OCI-LY1 (cell line): ENCODE measurements around the gene BMPR1B.

Experiments
- H2AFZ ChIP-seq: fragments of 200-600 bp; sonication (generic), shearing (Covaris generic); 2 replicates; pipeline ENCODE4 v1.6.0; 2014; ENCODE audit warnings: antibody characterized with exemption, mild to moderate bottlenecking, low read length
- H3F3A ChIP-seq: fragments of 200-600 bp; sonication (generic), shearing (Covaris generic); 2 replicates; pipeline ENCODE4 v1.6.0; 2014; ENCODE audit warnings: mild to moderate bottlenecking, antibody characterized with exemption, low read length, moderate library complexity; ENCODE audit not compliant: insufficient read depth
- H3K27ac ChIP-seq: fragments of 200-600 bp; sonication (generic); 2 replicates; pipeline ENCODE4 v1.5.1; 2014; ENCODE audit warnings: low read length, mixed run types, mild to moderate bottlenecking, low read depth; ENCODE audit not compliant: poor library complexity, severe bottlenecking
- H3K27me3 ChIP-seq: fragments of 200-600 bp; sonication (generic); 2 replicates; pipeline ENCODE4 v1.6.0; 2014; ENCODE audit warnings: antibody characterized with exemption, mild to moderate bottlenecking, low read length, moderate library complexity; ENCODE audit not compliant: insufficient read depth
- H3K36me3 ChIP-seq: fragments of 200-600 bp; sonication (generic); 2 replicates; pipeline ENCODE4 v1.6.1; 2014; ENCODE audit warnings: mild to moderate bottlenecking, antibody characterized with exemption, low read length, moderate library complexity, mixed read lengths; ENCODE audit not compliant: insufficient read depth
- H3K4me1 ChIP-seq: fragments of 200-600 bp; sonication (generic); 2 replicates; pipeline ENCODE4 v1.5.1; 2014; ENCODE audit warnings: mild to moderate bottlenecking, low read length, moderate library complexity; ENCODE audit not compliant: insufficient read depth, severe bottlenecking
- H3K4me2 ChIP-seq: fragments of 200-600 bp; sonication (generic), shearing (Covaris generic); 2 replicates; pipeline ENCODE4 v1.6.1; 2014; ENCODE audit warnings: low read length
- H3K4me3 ChIP-seq: fragments of 200-600 bp; sonication (generic); 2 replicates; pipeline ENCODE4 v1.5.1; 2014; ENCODE audit warnings: low read length, low read depth, mild to moderate bottlenecking, mixed read lengths; ENCODE audit not compliant: poor library complexity, severe bottlenecking
- H3K79me2 ChIP-seq: fragments of 200-600 bp; shearing (Covaris generic); 2 replicates; pipeline ENCODE4 v1.6.1; 2016; ENCODE audit warnings: mixed run types, low read length, mixed read lengths; ENCODE audit not compliant: insufficient read depth
- H3K9ac ChIP-seq: fragments of 200-600 bp; sonication (generic), shearing (Covaris generic); 2 replicates; pipeline ENCODE4 v1.6.1; 2014; ENCODE audit warnings: mild to moderate bottlenecking, low read length, mixed read lengths
- H3K9me2 ChIP-seq: fragments of 200-600 bp; sonication (generic), shearing (Covaris generic); 2 replicates; pipeline ENCODE4 v1.6.1; 2014; ENCODE audit warnings: low read depth, mild to moderate bottlenecking, low read length, mixed read lengths
- H3K9me3 ChIP-seq: fragments of 200-600 bp; shearing (Covaris generic); 2 replicates; pipeline ENCODE4 v1.6.1; 2014; ENCODE audit warnings: low read length, mixed read lengths
- H4K20me1 ChIP-seq: fragments of 200-600 bp; sonication (generic), shearing (Covaris generic); 2 replicates; pipeline ENCODE4 v1.6.0; 2016; ENCODE audit warnings: mild to moderate bottlenecking, low read length; ENCODE audit not compliant: insufficient read depth
- CTCF ChIP-seq: fragments of 200-600 bp; sonication (generic), shearing (Covaris generic); IDR thresholded peaks from 2 replicates; pipeline ENCODE4 v1.5.1; 2017; ENCODE audit warnings: mild to moderate bottlenecking, antibody characterized with exemption, low read length, moderate library complexity, mixed read lengths
- EZH2 ChIP-seq: fragments of 200-600 bp; sonication (generic), shearing (Covaris generic); IDR thresholded peaks from 2 replicates; pipeline ENCODE4 v1.8.0; 2017; ENCODE audit warnings: borderline replicate concordance, mixed run types, mild to moderate bottlenecking, antibody characterized with exemption, low read length, moderate library complexity, mixed read lengths

BMPR1B gene

GRCh38 chr4:95159384-95159783 is 401.6 kb downstream of the BMPR1B start:
- Histone ChIP-seq H2AFZ (no peak overlapping the region), H3K27ac (no peak overlapping the region), H3K4me3 (no peak overlapping the region), H3F3A (no peaks in the 10 kb centered on the region), H3K27me3 (no peaks in the 10 kb centered on the region), H3K4me1 (no peaks in the 10 kb centered on the region), H3K79me2 (no peaks in the 10 kb centered on the region), H3K36me3 (no peaks in the 10 kb centered on the region), H3K9ac (no peak overlapping the region), H3K9me3 (no peaks in the 10 kb centered on the region), H3K4me2 (no peak overlapping the region), H4K20me1 (no peaks in the 10 kb centered on the region), H3K9me2 (no peaks in the 10 kb centered on the region)
- no peak for TF ChIP-seq EZH2
- TF ChIP-seq CTCF, result no peak

- Histone ChIP-seq H3K4me2 (no peak overlapping the region), H3K9ac (no peak overlapping the region), H3F3A (no peaks in the 10 kb centered on the region), H3K36me3 (no peaks in the 10 kb centered on the region), H3K79me2 (no peaks in the 10 kb centered on the region), H3K27ac (no peak overlapping the region), H3K9me2 (no peaks in the 10 kb centered on the region), H2AFZ (no peak overlapping the region), H3K4me1 (no peaks in the 10 kb centered on the region), H3K27me3 (no peaks in the 10 kb centered on the region), H3K9me3 (no peaks in the 10 kb centered on the region), H3K4me3 (no peak overlapping the region), H4K20me1 (no peaks in the 10 kb centered on the region)
- no peak for TF ChIP-seq CTCF
- no peak for TF ChIP-seq EZH2
These were observed 404.2 kb downstream of the BMPR1B start for GRCh38 chr4:95161781-95162469.

GRCh38 chr4:95162867-95163266 is 405.1 kb downstream of the BMPR1B start:
- no peaks in the 10 kb centered on the region for H3K4me1 ChIP-seq
- no peaks in the 10 kb centered on the region for H4K20me1 ChIP-seq
- no peak overlapping the region for H2AFZ ChIP-seq
- H3K27me3 ChIP-seq, result no peaks in the 10 kb centered on the region
- no peaks in the 10 kb centered on the region for H3K9me3 ChIP-seq
- TF ChIP-seq CTCF, result no peak
- TF ChIP-seq EZH2, result no peak
- no peak overlapping the region for H3K4me2 ChIP-seq
- H3K27ac ChIP-seq, result no peak overlapping the region
- no peaks in the 10 kb centered on the region for H3K79me2 ChIP-seq
- H3F3A ChIP-seq, result no peaks in the 10 kb centered on the region
- no peaks in the 10 kb centered on the region for H3K36me3 ChIP-seq
- H3K4me3 ChIP-seq, result no peak overlapping the region
- no peak overlapping the region for H3K9ac ChIP-seq
- no peaks in the 10 kb centered on the region for H3K9me2 ChIP-seq
